Measurements from ENCODE around the gene MACROD2.
A peak's percentile ranks its signal among the peaks of the same experiment; 100 is the strongest.

MACROD2 gene

GRCh38 chr20:15475483-15475882 lies 1480.2 kb downstream of the MACROD2 start:
- no peak for DNase-seq (ENCODE audit: low read depth)
- H3K4me3 ChIP-seq (ENCODE audit: low read depth, low read length), result no peak overlapping the region
- TF ChIP-seq, protein P1, sequence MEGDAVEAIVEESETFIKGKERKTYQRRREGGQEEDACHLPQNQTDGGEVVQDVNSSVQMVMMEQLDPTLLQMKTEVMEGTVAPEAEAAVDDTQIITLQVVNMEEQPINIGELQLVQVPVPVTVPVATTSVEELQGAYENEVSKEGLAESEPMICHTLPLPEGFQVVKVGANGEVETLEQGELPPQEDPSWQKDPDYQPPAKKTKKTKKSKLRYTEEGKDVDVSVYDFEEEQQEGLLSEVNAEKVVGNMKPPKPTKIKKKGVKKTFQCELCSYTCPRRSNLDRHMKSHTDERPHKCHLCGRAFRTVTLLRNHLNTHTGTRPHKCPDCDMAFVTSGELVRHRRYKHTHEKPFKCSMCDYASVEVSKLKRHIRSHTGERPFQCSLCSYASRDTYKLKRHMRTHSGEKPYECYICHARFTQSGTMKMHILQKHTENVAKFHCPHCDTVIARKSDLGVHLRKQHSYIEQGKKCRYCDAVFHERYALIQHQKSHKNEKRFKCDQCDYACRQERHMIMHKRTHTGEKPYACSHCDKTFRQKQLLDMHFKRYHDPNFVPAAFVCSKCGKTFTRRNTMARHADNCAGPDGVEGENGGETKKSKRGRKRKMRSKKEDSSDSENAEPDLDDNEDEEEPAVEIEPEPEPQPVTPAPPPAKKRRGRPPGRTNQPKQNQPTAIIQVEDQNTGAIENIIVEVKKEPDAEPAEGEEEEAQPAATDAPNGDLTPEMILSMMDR (conservative IDR thresholded peaks at IDR 0.05; ENCODE audit: low read depth, low read length), result no peak

- TF ChIP-seq, protein P1 (conservative IDR thresholded peaks at IDR 0.05; ENCODE audit: low read depth, low read length), result no peak
- H3K4me3 ChIP-seq (ENCODE audit: low read depth, low read length), result no peak overlapping the region
- no peak for DNase-seq (ENCODE audit: low read depth)
These were observed 1480.9 kb downstream of the MACROD2 start for GRCh38 chr20:15476186-15476585.

GRCh38 chr20:15476781-15477180 lies 1481.5 kb downstream of the MACROD2 start:
- no peak for DNase-seq (ENCODE audit: low read depth)
- H3K4me3 ChIP-seq (ENCODE audit: low read depth, low read length), result no peak overlapping the region
- TF ChIP-seq, protein P1 (conservative IDR thresholded peaks at IDR 0.05; ENCODE audit: low read depth, low read length), result no peak

DNA sequence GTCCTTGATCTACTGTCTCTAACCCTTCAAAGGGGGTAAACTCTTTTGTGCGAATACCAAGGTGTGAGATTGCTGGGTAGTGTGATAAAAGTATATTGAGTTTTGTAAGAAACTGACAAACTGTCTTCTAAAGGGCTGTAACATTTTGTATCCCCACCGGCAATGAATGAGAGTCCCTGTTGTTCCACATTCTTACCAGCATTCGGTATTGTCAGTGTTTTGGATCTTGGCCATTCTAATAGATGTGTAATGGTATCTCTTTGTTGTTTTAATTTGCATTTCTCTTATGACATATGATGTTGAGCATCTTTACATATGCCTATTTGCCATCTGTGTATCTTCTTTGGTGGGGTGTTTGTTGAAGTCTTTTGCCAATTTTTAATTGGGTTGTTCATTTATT lies 1487.2 kb downstream of the MACROD2 start:
- TF ChIP-seq, protein P1 (conservative IDR thresholded peaks at IDR 0.05; ENCODE audit: low read depth, low read length), result no peak
- DNase-seq (ENCODE audit: low read depth), result no peak
- no peak overlapping the region for H3K4me3 ChIP-seq (ENCODE audit: low read depth, low read length)

- no peak for DNase-seq (ENCODE audit: low read depth)
- TF ChIP-seq, protein P1 (conservative IDR thresholded peaks at IDR 0.05; ENCODE audit: low read depth, low read length), result no peak
- no peak overlapping the region for H3K4me3 ChIP-seq (ENCODE audit: low read depth, low read length)
These were observed 1490.2 kb downstream of the MACROD2 start for GRCh38 chr20:15485519-15485918.

GRCh38 chr20:15487030-15487429 lies 1491.7 kb downstream of the MACROD2 start:
- TF ChIP-seq, protein P1 (conservative IDR thresholded peaks at IDR 0.05; ENCODE audit: low read depth, low read length), result no peak
- H3K4me3 ChIP-seq (ENCODE audit: low read depth, low read length), result no peak overlapping the region
- DNase-seq (ENCODE audit: low read depth), result peak; percentile 13

- TF ChIP-seq, protein P1 (conservative IDR thresholded peaks at IDR 0.05; ENCODE audit: low read depth, low read length), result no peak
- DNase-seq (ENCODE audit: low read depth), result no peak
These were observed 1492.4 kb downstream of the MACROD2 start for GRCh38 chr20:15487682-15488081.

More at GRCh38 chr20:15487682-15488081, 1492.4 kb downstream of the MACROD2 start:
- H3K4me3 ChIP-seq (ENCODE audit: low read depth, low read length), result no peak overlapping the region
